ENCODE measurements around the gene IFT43.

The IFT43 gene

DNA sequence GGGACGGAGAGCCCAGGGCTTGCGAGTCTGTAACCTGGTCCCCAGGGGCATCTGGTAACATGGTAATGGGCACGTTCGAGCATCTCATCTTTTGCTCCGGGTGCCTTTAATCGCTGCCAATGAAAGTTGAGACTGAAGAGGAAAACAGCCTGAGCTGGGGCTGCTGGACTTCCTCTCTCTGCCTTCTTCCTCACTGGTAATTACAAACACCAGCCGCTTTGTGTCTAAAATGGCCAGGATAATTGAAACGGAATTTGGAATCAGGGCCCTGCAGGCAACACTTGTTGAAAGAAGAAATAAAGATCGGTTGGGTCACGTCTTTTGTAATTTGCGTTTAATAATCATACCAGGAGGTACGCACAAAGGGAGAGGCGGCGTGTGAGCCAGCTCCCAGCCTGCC is 114.7 kb downstream of the IFT43 start:
- DNase-seq (ENCODE audit: extremely low spot score), result no peak
- POLR2A ChIA-PET, result no interaction called here
- CTCF ChIA-PET, result no interaction called here
- no peak for TF ChIP-seq FOXM1 (IDR thresholded peaks at IDR 0.05; ENCODE audit: borderline replicate concordance)
- no peak for TF ChIP-seq SP1 (IDR thresholded peaks at IDR 0.05)
- TF ChIP-seq HDGF (IDR thresholded peaks at IDR 0.05; ENCODE audit: borderline replicate concordance), result no peak
- no peak for TF ChIP-seq ELF4 (IDR thresholded peaks at IDR 0.05)
- TF ChIP-seq ARNT (IDR thresholded peaks at IDR 0.05), result no peak
- TF ChIP-seq TARDBP (IDR thresholded peaks at IDR 0.05), result no peak
- TF ChIP-seq BHLHE40 (IDR thresholded peaks at IDR 0.05; ENCODE audit: borderline replicate concordance), result no peak
- no peak for TF ChIP-seq SUZ12 (IDR thresholded peaks at IDR 0.05)
- TF ChIP-seq ZNF384 (IDR thresholded peaks at IDR 0.05), result no peak
- TF ChIP-seq NFRKB (IDR thresholded peaks at IDR 0.05), result no peak
- TF ChIP-seq CTBP1 (IDR thresholded peaks at IDR 0.05; ENCODE audit: borderline replicate concordance), result no peak
- TF ChIP-seq LEF1 (IDR thresholded peaks at IDR 0.05; ENCODE audit: borderline replicate concordance), result no peak
- TF ChIP-seq FOXA1 (IDR thresholded peaks at IDR 0.05), result no peak
- TF ChIP-seq, protein P1, sequence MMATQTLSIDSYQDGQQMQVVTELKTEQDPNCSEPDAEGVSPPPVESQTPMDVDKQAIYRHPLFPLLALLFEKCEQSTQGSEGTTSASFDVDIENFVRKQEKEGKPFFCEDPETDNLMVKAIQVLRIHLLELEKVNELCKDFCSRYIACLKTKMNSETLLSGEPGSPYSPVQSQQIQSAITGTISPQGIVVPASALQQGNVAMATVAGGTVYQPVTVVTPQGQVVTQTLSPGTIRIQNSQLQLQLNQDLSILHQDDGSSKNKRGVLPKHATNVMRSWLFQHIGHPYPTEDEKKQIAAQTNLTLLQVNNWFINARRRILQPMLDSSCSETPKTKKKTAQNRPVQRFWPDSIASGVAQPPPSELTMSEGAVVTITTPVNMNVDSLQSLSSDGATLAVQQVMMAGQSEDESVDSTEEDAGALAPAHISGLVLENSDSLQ (IDR thresholded peaks at IDR 0.05), result no peak
- no peak for TF ChIP-seq L3MBTL2 (conservative IDR thresholded peaks at IDR 0.05)
- no peak for TF ChIP-seq FOXK2 (IDR thresholded peaks at IDR 0.05)

DNA sequence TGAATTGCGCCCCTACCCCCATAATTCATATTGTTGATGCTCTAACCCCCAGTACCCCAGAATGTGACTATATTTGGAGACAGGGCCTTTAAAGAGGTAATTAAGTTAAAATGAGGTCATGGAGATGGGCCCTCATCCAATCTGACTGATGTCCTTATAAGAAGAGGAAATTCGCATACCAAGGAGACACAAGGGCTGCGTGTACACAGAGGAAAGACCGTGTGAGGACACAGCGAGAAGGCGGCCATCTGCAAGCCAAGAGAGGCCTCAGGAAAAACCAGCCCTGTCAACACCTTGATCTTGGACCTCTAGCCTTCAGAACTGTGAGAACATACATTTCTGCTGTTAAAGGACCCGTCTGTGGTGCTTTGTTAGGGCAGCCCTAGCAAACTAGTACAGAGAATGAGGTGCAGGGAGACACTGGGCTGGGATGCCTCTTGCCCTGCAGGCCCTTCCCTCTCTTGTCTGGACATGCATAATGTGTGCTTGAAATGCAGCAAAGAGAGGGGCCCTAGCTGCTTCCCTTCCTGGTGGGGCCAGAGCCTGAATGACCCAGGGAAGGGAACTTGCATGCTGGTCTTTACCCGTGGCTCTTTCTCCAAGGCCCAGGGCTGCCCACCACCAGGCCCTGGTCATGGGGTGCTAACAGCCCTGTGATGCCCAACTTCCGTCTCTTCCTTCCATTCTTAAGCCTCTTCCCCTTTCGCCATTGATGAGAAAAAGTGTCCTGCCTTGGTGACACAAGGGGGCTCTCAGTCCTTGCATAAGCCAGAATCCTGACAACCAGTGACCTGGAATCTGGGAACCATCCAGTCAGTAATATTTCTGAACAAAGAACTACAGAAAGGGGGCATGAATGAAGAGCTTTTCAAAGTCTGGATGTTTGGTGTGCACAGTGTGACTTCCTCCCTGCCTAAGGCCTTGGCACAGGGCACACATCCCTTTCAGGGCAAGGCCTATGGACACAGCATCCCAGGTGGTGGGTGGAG is 116.1 kb downstream of the IFT43 start:
- DNase-seq (ENCODE audit: extremely low spot score), result no peak
- TF ChIP-seq FOXK2 (IDR thresholded peaks at IDR 0.05) (no peak), TARDBP (IDR thresholded peaks at IDR 0.05) (no peak), NFRKB (IDR thresholded peaks at IDR 0.05) (no peak), L3MBTL2 (conservative IDR thresholded peaks at IDR 0.05) (no peak), LEF1 (IDR thresholded peaks at IDR 0.05; ENCODE audit: borderline replicate concordance) (no peak), ELF4 (IDR thresholded peaks at IDR 0.05) (no peak), SP1 (IDR thresholded peaks at IDR 0.05) (no peak), FOXA1 (IDR thresholded peaks at IDR 0.05) (no peak), CTBP1 (IDR thresholded peaks at IDR 0.05; ENCODE audit: borderline replicate concordance) (no peak), SUZ12 (IDR thresholded peaks at IDR 0.05) (no peak), FOXM1 (IDR thresholded peaks at IDR 0.05; ENCODE audit: borderline replicate concordance) (no peak), BHLHE40 (IDR thresholded peaks at IDR 0.05; ENCODE audit: borderline replicate concordance) (no peak)
- TF ChIP-seq, protein P1 (IDR thresholded peaks at IDR 0.05), result no peak
- CTCF ChIA-PET, result no interaction called here
- POLR2A ChIA-PET, result no interaction called here

- CTCF ChIA-PET, result interaction anchor here (1.0 kb wide), 1 partner anchor 12 kb away, joined by 3 read pairs; no protein-coding TSS in a partner anchor
- no peak for DNase-seq (ENCODE audit: extremely low spot score)
- TF ChIP-seq, protein P1 (IDR thresholded peaks at IDR 0.05), result no peak
- no peak for TF ChIP-seq L3MBTL2 (conservative IDR thresholded peaks at IDR 0.05)
- no peak for TF ChIP-seq BHLHE40 (IDR thresholded peaks at IDR 0.05; ENCODE audit: borderline replicate concordance)
- TF ChIP-seq CTBP1 (IDR thresholded peaks at IDR 0.05; ENCODE audit: borderline replicate concordance), result no peak
- TF ChIP-seq ZNF384 (IDR thresholded peaks at IDR 0.05), result no peak
- no peak for TF ChIP-seq SP1 (IDR thresholded peaks at IDR 0.05)
- TF ChIP-seq ARNT (IDR thresholded peaks at IDR 0.05), result no peak
- POLR2A ChIA-PET, result no interaction called here
These were observed 119.3 kb downstream of the IFT43 start for GRCh38 chr14:76104802-76105355.

DNA sequence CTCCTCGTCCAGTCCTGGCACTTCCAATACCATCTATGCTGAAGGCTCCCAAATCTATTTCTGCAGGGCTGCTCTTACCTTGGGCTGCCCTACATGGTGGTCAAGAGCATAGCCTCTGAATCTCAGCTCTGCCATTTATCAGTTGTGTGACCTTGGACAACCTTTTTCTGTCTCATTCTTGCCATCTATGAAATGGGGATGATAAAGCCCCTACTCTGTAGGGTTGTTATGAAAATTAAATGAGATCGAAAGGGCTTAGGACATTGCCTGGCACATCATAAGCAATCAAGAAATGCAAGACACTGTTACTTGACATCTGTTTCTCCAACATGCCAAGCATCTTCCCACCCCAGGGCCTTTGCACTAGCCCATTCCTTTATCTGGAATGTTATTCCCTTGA is 120.6 kb downstream of the IFT43 start:
- ChIA-PET POLR2A (no interaction called here), CTCF (interaction anchor here (0.6 kb wide), 1 partner anchor 55 kb away, joined by 3 read pairs; no protein-coding TSS in a partner anchor)
- DNase-seq (ENCODE audit: extremely low spot score), result no peak
- TF ChIP-seq FOXM1 (IDR thresholded peaks at IDR 0.05; ENCODE audit: borderline replicate concordance) (no peak), FOXA1 (IDR thresholded peaks at IDR 0.05) (no peak), BHLHE40 (IDR thresholded peaks at IDR 0.05; ENCODE audit: borderline replicate concordance) (no peak), L3MBTL2 (conservative IDR thresholded peaks at IDR 0.05) (no peak), LEF1 (IDR thresholded peaks at IDR 0.05; ENCODE audit: borderline replicate concordance) (no peak), HDGF (IDR thresholded peaks at IDR 0.05; ENCODE audit: borderline replicate concordance) (no peak), NFRKB (IDR thresholded peaks at IDR 0.05) (no peak), TARDBP (IDR thresholded peaks at IDR 0.05) (no peak), FOXK2 (IDR thresholded peaks at IDR 0.05) (no peak), ARNT (IDR thresholded peaks at IDR 0.05) (no peak), ELF4 (IDR thresholded peaks at IDR 0.05) (no peak), ZNF384 (IDR thresholded peaks at IDR 0.05) (no peak), SUZ12 (IDR thresholded peaks at IDR 0.05) (no peak)

DNA sequence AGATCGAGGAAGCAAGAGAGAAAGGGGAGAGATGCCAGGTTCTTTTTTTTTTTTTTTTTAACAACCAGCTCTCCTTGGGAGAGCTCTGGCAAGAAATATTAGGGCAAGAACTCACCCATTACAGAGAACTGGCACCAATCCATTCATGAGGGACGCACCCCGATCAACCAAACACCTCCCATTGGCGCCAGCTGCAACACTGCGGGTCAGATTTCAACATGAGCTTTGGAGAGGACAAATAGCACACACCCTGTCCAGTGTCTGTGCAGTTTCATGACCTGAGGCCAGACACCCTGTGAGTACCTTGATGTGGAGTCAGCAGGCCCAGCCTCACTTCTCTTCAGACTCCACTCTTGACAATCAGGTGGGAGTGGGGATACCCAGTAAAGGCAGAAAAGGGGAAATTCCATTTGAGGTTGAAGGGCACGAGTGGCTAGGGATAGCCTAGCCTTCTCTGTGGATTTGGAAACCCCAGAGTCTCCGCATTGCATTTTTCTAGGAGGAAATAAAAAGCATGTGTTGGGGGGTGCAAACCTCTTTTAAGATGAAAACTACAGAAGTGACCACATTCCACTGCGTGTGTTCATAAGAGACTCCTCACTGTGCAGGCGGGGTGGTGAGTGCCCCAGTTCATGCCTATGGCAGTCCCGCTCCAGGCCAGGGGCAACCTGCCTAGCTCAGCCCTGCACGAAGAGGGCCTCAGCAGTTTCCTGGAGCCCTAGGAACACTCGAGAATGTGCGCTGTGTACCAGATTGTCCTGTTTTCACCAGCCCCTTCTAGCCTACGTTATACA is 123.7 kb downstream of the IFT43 start:
- POLR2A ChIA-PET, result no interaction called here
- TF ChIP-seq NFRKB (IDR thresholded peaks at IDR 0.05), result no peak
- no peak for TF ChIP-seq ARNT (IDR thresholded peaks at IDR 0.05)
- TF ChIP-seq SP1 (IDR thresholded peaks at IDR 0.05), result no peak
- TF ChIP-seq TARDBP (IDR thresholded peaks at IDR 0.05), result no peak
- no peak for TF ChIP-seq FOXK2 (IDR thresholded peaks at IDR 0.05)
- TF ChIP-seq L3MBTL2 (conservative IDR thresholded peaks at IDR 0.05), result no peak
- TF ChIP-seq, protein P1 (IDR thresholded peaks at IDR 0.05), result no peak
- TF ChIP-seq BHLHE40 (IDR thresholded peaks at IDR 0.05; ENCODE audit: borderline replicate concordance), result no peak
- no peak for TF ChIP-seq FOXM1 (IDR thresholded peaks at IDR 0.05; ENCODE audit: borderline replicate concordance)
- no peak for TF ChIP-seq CTBP1 (IDR thresholded peaks at IDR 0.05; ENCODE audit: borderline replicate concordance)
- no peak for TF ChIP-seq SUZ12 (IDR thresholded peaks at IDR 0.05)
- no peak for DNase-seq (ENCODE audit: extremely low spot score)
- CTCF ChIA-PET, result interaction anchor here (1.3 kb wide), 1 partner anchor 17 kb away, joined by 5 read pairs; no protein-coding TSS in a partner anchor

Data from HEK293T (cell line).